Measurements from ENCODE around the gene TNS1.

Gene TNS1

DNA sequence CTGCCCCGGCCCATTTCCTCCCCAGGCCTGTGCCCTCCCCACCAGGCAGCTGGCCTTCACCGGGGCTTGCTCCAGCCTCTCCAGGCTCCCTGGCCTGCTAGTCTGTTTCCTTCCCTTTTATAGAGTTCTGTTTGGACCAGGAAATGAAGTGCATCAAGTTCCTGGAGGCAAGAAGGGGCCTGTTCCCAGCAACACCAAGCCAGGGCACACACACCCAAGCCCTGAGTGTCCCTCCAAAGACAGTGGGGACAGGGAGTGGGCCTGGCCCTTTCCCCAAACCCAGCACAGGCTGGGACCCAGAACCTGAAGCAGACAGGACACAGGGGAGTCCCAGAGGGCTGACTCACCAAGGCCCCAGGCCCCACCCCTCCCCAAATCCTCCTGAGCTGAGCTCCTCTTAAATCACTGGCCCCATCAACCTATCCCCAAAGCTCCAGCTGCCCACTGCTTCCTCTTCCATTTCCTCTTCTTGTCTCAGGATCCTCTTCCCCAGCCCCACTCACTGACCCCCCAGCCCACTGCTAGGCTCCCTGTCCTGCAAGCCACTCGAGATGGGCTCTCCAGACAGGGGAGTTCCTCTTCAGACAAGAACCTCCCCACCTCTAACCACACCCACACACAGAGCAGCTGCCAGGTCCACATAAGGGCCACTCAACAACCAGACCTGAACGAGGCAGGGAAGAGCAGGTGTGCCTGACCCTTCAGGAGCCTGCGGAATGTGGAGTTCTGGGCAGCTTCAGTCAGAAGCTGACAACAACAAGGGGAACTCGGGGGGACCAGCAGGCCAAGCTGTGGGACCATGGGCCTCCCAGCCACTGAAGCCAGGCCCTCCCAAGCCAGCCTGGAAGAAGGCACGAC, 74.2 kb downstream of the TNS1 start:
- DNase-seq = no peak

GRCh38 chr2:217927601-217928323, 75.0 kb downstream of the TNS1 start:
- DNase-seq = no peak

GRCh38 chr2:217926801-217927200, 76.0 kb downstream of the TNS1 start:
- no peak for DNase-seq

- DNase-seq = no peak
Measured at GRCh38 chr2:217924346-217924901, 78.4 kb downstream of the TNS1 start.

DNA sequence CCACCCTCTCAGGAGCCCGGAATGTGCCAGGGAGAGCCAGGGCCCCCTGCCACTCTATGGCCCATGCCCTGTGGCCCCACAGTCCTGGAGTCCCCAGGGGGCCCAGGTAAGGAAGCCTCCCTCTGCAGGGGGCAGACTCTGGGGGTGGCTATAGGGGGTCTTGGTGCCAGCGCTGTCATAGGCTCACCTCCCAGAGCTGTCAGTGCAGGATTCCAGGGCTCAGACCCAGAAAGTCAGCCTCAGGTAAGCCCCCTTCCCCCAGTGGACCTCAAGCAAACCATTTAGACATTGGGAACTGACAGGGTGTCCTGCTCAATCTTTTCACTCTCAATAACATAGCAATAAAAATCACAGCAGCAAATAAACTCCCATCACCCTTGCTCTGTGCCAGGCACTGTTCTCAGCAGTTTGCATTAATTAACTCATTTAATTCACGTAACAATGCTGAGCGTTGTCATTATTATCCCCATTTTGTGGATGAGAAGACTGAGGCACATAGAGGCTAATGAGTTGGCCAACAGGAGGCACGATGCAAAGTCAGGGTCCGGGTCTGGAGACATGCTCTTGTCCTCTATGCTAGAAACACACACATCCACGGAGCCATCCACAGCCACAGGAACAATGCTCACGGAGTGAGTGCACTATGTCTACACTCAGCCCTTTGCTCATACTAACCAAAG, 79.6 kb downstream of the TNS1 start:
- DNase-seq = no peak

DNA sequence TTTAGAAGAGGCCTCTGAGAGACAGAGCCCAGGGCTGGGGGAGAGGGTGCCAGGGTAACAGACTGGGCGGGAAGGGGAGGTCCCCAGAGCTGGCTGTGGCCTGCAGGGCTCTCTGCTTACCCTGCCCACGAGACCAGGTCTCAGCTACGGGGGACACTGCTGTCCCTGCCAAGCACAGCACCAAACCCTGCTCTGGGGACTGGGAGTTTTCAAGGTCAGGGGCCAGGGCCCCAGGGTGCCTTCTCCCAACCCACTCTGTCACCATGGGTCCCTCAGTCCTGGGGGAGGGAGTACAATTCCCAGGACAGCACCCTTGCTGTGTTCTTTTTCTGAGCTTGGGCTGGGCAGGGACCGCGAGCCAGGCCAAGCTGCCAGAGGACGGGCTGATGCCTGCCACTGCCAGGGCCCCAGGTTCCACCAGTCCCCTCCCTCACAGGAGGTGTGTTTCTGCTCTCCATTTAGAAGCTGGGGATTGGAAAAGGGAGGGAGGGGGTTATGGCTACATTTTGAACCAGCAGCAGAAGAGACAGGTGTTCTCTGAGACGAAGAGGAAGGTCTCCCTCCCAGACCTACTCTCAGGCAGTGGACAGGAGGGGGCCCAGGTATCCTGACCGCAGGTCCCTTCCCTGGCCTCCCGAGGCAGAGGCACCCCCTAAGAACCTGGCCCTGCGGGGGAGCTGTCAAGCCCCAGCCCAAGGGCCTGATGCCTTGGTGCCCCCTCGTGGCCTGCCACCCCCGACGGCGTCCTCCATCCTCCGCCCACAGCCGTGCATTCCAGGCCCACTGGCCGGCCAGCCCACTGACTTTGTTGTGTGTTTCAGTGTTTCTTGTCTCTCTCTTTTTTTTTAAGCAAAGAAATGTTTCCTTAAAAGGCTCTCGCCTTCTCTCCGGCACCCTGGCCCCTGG, 80.4 kb downstream of the TNS1 start:
- DNase-seq = no peak

DNA sequence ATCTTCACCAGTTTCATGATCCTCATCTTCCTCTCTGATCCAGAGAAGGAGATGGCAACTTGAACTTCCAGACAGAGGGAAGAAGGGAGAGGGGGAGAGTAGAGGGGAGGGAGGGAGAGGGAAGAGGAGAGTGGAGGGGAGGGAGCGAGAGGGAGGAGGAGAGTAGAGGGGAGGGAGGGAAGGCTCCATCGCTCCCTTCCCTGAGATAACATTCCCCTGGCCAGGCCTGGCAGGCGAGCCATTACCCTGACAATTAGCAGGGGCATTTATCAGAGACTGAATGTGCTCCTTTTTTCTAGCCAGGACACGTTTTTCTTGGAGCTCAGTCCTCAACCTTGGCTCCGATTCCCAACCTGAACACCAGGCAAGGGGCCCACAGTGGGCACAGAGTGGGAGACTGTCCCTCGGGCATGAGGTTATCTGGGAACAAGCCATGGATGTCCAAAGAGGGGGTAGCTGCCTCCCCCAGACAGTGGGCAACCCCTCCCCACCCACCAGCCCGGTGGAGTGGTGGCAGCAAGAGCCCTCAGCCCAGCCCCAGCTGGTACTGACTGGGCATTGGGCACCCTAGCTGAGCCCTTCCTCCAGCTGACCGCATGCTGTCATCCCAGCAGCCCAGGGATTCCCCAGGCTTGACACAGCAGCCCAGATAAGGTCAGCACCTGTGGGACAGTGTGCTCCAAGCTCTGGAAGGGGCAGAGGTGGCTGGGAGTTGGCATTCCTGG, 81.8 kb downstream of the TNS1 start:
- no peak for DNase-seq

- no peak for DNase-seq
Measured at GRCh38 chr2:217919781-217920351, 82.9 kb downstream of the TNS1 start.

DNA sequence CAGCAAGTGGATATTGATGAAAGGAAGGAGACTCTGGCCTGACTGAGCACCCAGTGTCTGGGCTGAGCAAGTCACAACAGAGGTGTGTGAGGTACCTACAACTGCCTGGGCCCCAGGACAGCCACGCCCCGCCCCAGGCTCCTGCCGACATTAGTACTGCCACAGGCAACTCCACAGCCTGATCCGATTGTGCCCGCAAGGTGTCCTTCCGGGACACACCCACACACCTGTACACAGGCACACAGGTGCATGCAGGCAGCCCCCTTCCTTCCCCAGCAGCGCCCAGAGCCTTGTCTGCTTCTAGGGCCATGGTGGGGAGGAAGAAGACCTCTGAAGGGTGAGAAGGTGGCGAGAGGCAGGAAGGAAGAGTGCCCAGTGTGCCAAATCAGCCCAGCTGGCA, 83.6 kb downstream of the TNS1 start:
- DNase-seq = no peak

- DNase-seq = no peak
Measured at GRCh38 chr2:217918308-217919024, 84.3 kb downstream of the TNS1 start.

DNA sequence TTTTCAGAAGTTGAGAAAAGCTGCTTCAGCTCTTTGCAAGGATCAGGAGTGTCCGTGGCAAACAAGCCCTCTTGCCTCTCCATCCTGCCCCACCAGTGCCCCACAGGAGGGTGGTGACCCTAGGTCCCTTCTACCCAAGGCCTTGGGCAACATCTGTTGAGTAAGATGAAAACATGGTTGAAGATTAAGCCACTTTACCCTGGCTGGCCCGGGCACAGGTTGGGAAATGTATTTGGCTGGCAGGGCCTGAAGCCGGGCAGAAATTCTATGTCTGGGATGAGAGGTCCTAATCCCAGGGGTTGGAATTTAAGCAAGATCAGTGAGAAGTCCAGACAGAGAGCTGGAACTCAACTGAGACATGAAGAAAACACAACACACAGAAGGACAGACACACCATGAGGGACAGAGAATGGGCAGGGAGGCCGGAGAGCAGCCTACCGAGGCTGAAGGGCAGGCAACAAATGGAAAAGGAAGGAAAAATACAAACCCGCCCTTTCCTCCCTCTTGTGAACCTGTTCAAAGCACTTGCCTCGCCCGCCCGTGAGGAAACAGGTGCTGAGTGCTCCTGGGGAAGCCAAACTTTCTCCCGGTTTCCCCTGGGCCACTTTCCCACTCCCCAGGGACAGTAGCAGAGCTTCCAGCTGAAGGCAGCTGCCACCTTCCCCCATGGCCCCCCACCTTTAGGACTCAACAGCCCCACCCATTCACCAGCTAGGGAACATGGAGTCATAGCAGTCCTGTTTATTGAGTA, 86.1 kb downstream of the TNS1 start:
- no peak for DNase-seq

GRCh38 chr2:217915706-217916105, 87.1 kb downstream of the TNS1 start:
- DNase-seq = no peak

- DNase-seq = no peak
Measured at GRCh38 chr2:217914878-217915277, 87.9 kb downstream of the TNS1 start.

GRCh38 chr2:217914078-217914477, 88.7 kb downstream of the TNS1 start:
- no peak for DNase-seq

- DNase-seq = no peak
Measured at GRCh38 chr2:217913436-217913835, 89.4 kb downstream of the TNS1 start.

DNA sequence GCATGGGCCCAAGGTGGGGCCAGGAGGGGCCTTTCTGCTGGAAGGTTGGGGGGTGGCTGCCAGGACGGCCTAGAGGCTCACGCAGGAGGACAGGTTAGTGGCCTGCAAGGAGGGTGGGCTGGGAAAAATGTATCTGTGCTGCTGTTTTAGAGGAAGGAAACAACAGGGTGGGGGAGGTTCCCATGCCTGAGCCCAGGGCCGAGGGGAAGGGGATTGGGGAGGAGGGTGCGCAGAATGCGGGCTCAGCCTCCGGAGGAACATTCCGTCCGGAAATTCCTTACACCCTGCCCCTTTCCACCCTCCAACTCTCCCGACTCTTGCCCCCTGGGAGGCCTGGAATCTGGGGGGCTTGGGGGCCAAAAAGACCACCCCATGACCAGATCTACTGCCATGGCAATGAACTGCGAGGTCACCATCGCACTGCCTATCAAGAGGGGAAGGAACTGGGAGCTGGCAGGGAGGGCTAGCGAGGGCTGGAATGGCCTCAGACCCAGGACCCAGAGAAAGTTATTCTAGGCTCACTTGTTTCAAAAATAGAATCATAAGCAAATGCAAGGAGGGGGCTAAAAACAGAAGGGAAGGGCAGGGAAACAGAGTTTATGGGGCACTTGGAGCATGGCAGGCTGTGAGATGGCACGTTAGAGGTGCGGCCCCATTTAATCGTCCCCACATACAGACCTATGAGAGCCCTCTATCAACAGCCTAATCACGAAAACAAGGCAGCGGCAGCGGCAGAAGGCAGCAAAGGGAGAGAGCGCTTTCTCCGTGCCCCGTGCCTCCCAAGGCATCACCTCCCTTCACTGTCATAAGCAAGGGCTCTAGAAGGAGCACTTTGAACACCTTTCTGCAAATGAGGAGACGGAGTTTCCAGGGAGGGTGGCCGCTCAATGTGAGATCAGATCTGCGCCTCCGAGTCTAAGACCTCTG, 90.4 kb downstream of the TNS1 start:
- no peak for DNase-seq

- no peak for DNase-seq
Measured at GRCh38 chr2:217911283-217912097, 91.3 kb downstream of the TNS1 start.

GRCh38 chr2:217910875-217911212, 92.0 kb downstream of the TNS1 start:
- DNase-seq = no peak
